SK-N-MC (cell line): ENCODE data around the gene MYEOV.

Source experiments
- DNase-seq: peaks from one replicate; pipeline ENCODE4 v3.0.0-alpha.2; 2011; ENCODE audit warnings: low read depth, low spot score
- H3K27ac ChIP-seq: fragments of 200-600 bp; sonication (generic); 2 replicates; pipeline ENCODE4 v1.5.1; 2016; ENCODE audit warnings: mixed run types
- H3K36me3 ChIP-seq: fragments of 200-600 bp; sonication (generic); 2 replicates; pipeline ENCODE4 v1.6.1; 2017; ENCODE audit warnings: antibody characterized with exemption, low read length, mixed read lengths; ENCODE audit not compliant: insufficient read depth
- H3K4me3 ChIP-seq: fragments of 200-600 bp; sonication (generic); 2 replicates; pipeline ENCODE4 v1.5.1; 2016
- H3K9ac ChIP-seq: fragments of 200-600 bp; sonication (generic); 2 replicates; pipeline ENCODE4 v1.8.0; 2017; ENCODE audit warnings: mixed run types, mixed read lengths; ENCODE audit not compliant: insufficient read length
- H3K9me3 ChIP-seq: fragments of 200-600 bp; sonication (generic); 2 replicates; pipeline ENCODE4 v1.6.1; 2017; ENCODE audit warnings: low read depth, mild to moderate bottlenecking, antibody characterized with exemption, low read length, moderate library complexity, mixed read lengths
- EZH2 ChIP-seq: fragments of 200-600 bp; sonication (generic); IDR thresholded peaks from one replicate; pipeline ENCODE4 v1.6.1; 2017; ENCODE audit warnings: antibody characterized with exemption
- FOXP2 ChIP-seq: optimal IDR thresholded peaks from 2 replicates; pipeline ENCODE3; 2011; ENCODE audit warnings: mild to moderate bottlenecking, moderate library complexity; ENCODE audit not compliant: insufficient read depth; ENCODE audit errors: extremely low read length, control extremely low read depth
- POLR2AphosphoS5 ChIP-seq: IDR thresholded peaks from 2 replicates; pipeline ENCODE4 v1.6.1; 2012; ENCODE audit warnings: mild to moderate bottlenecking, low read depth, low read length, borderline replicate concordance

Gene MYEOV

DNA sequence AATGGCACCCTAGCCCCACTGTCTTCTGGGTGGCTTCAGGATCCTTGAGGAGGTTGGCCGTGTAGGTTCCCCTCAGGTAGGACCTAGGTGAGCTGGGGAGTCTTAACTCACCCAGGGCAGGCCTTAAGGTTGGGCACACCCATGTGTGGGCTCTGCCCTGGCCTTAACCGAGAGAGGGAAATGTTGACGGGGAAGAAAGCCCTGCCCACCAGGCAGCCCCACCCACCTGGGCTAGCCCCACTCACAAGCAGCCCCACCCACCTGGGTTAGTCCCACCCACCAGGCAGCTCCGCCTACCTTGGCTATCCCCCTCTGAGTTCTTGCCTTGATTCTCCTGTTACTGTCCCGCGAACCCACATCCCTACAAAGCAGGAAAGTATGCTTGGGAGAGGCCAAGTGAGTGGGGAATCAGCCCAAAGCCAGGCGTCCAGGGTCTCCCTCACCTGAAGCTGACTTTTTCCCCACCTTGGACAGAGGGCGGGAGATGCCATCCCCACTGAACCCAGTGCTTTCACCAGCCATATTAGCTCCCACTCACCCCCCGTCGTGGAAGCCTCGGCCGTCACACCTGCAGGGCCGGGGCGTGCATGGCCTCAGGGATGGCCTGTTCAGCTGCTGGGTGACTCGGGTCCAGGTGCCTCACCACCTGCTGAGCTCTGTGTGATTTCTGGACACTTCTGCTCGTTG is at the start of gene MYEOV:
Gene MYEOV (plus strand): TSS at position 337 of the 687 bp plus-strand sequence. CDS start 1,200 bp downstream, outside the sequence.
- peak within 1 kb of the TSS; percentile 95 for H3K4me3 ChIP-seq
- TF ChIP-seq FOXP2 = no peak
- TF ChIP-seq POLR2AphosphoS5 = peak; percentile 56
- DNase-seq = no peak

DNA sequence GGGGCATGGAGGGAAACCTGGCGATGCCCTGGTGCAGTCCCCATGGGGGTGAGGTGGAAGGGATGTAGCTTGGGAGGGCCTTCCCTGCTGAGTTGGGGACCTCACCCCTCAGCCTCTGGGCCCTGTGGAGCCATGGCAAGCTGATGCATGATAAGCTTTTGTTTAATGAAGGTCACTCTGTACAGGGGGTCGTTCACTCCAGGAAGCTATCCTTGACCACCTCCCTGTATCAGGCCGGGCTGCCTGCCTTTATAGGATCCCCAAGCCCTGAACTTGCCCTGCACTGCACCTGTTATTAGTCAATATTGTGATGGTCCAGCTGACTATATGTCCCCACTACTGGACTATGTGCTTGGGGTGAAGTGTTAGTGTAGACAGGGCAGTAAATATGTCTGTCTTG is 49.7 kb upstream of the MYEOV start:
- no peak for TF ChIP-seq FOXP2
- TF ChIP-seq POLR2AphosphoS5 = no peak
- Histone ChIP-seq H3K27ac (no peak overlapping the region), H3K9ac (no peak overlapping the region), H3K36me3 (no peaks in the 10 kb centered on the region), H3K4me3 (no peak overlapping the region), H3K9me3 (no peaks in the 10 kb centered on the region)
- no peak for DNase-seq

More for the DNA sequence above, at the start of gene MYEOV:
- peaks cover 34% of the 10 kb centered on the region for H3K36me3 ChIP-seq
- H3K27ac ChIP-seq = peak within 1 kb of the TSS; percentile 87
- peak within 1 kb of the TSS; percentile 87 for H3K9ac ChIP-seq
- H3K9me3 ChIP-seq = no peaks in the 10 kb centered on the region

DNA sequence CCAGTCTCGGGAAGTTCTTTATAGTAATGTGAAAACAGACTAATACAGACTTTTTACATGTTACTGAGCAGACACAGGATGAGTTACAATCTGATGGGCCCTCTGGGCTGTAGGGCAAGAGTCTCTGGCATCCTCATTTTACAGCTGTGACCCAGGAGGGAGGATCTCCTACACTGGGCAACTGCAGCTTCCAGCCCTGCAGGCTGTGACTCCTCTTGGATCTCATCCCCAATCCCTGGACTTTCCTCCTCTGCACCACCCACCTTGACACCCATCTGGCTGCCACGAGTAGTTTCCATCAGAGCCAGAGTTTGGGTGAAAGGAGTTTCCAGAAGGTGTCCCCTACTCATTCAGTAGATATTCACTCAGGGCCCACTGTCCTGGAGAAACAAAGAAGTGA is 48.9 kb upstream of the MYEOV start:
- Histone ChIP-seq H3K9ac (no peak overlapping the region), H3K4me3 (no peak overlapping the region), H3K27ac (no peak overlapping the region), H3K9me3 (no peaks in the 10 kb centered on the region), H3K36me3 (no peaks in the 10 kb centered on the region)
- TF ChIP-seq EZH2 (no peak), POLR2AphosphoS5 (no peak), FOXP2 (no peak)
- no peak for DNase-seq

DNA sequence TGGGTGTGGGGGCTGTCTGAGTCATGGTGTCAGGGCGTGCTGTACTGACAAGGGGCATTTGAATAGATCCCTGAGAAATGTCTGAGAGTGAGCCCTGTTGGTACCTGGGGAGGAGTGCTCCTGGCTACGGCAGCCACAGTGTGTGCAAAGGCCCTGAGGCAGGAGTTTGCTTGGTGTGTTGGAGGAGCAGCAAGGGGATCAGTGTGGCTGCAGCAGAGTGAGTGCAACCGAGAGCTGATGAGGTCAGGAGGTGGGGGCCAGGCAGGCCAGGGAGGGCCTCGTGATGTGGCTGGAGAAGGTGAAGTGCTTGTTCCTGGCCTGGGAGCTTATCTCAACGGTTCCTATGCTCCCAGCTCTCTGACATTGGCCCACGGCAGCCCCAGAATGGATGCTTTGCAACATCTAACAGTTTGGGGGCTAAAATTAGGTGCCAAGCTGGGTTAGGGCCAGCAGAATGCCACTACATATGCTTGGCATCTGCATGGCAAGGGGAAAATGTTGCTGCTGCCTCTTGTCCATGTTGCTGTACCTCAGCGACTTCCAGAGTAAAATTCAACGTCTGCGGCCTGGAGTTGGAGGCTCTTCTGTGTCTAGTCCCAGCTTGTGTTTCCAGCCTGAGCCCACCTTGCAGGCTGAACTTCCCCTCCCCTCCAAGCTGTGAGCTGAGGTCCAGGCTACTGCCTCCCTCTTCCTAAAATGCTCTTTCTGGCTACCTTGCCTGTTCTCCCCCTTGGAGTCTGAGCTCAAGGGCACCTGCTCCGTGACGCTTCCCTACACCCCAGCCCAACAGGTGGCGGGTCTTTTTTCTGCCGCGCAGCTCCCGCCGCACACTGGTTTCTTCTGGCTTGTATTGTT is 48.2 kb upstream of the MYEOV start:
- TF ChIP-seq EZH2 (no peak), FOXP2 (no peak), POLR2AphosphoS5 (no peak)
- H3K4me3 ChIP-seq = no peak overlapping the region
- H3K9me3 ChIP-seq = no peaks in the 10 kb centered on the region

DNA sequence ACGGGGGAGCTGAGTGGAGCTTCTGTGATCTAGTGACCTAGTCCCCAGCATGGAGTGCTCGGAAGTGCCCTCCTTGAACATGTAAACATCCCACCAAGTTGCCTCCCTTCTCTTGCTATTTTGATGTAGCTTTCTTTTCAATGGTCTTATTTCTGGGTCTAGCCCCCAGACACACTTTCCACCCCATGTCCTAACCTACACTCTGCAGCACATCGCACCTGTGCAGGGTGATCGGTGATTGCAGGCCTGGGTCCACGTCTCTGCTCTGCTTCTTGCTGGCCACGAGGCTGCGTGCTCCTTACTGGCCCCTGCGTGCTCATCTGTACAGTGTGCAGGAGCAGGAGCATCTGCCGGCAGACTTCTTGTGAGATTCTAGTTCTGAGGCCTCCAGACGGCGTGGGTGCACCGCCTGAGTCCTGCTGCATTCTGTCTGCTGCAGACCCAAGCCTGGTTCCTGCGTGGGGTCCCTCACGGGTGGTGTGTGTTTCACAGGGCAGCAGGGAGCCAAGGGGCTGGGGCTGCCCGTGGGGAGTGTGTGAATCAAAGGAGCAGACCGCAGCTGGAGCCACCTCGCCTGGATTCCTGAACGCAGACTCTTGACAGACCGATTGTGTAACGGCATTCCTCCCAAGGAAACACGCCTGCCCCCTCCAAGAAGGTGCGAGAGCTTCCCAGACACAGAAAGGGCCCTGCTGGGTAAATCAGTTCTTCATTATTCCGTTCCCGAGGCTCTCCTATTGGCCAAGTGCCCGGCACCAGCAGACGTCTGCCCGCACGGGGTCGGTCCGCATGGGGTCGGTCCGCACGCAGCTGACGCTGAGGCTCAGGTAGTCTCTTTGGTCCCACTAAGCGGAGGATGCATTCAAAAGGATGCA is 44.4 kb upstream of the MYEOV start:
- Histone ChIP-seq H3K9me3 (no peaks in the 10 kb centered on the region), H3K36me3 (no peaks in the 10 kb centered on the region)

More for the DNA sequence above, 48.2 kb upstream of the MYEOV start:
- no peak overlapping the region for H3K9ac ChIP-seq
- H3K36me3 ChIP-seq = no peaks in the 10 kb centered on the region
- H3K27ac ChIP-seq = no peak overlapping the region
- DNase-seq = no peak

DNA sequence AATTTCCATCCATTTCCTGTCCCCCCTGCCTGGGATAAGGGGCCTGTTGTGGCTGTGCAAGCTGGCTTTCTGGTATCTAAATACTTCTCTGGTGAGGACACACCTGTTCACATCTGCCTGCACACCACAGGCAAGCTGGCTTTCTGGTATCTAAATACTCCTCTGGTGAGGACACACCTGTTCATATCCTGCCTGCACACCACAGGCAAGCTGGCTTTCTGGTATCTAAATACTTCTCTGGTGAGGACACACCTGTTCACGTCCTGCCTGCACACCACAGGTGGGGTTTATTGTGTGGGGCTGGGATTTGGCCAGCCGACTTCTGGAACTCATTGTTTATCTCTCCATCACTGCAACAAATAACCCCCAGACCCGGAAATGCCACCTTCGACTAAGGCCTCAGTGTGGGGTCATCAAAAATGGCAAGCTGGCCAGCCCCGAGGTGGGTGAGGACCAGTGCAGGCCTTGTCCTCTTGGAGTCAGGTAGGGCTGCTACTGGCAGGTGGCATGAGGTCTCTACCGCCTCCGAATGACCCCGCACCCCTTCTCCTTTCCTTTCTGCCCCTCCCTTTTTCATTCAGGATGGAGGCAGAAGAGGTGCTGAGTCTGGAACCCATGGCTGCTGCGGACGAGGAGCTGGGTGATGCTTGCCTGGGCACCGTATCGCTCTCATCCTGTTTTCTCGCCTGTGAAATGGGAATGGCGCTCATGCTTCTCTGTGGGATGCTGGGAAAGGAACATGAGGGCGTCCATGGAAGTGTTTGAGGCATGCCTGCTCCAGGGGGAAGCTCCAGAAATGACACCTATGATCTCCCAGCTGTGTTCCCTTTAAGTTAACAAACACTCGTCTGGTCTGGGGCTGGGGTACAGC is 43.5 kb upstream of the MYEOV start:
- H3K9me3 ChIP-seq = no peaks in the 10 kb centered on the region
- H3K4me3 ChIP-seq = no peak overlapping the region
- no peak overlapping the region for H3K27ac ChIP-seq
- no peak overlapping the region for H3K9ac ChIP-seq
- H3K36me3 ChIP-seq = no peaks in the 10 kb centered on the region
- DNase-seq = no peak
- TF ChIP-seq POLR2AphosphoS5 = no peak
- TF ChIP-seq EZH2 = no peak
- TF ChIP-seq FOXP2 = no peak

More for the DNA sequence above, 44.4 kb upstream of the MYEOV start:
- no peak overlapping the region for H3K9ac ChIP-seq
- DNase-seq = no peak
- no peak overlapping the region for H3K4me3 ChIP-seq
- no peak overlapping the region for H3K27ac ChIP-seq
- TF ChIP-seq EZH2 (no peak), FOXP2 (no peak), POLR2AphosphoS5 (no peak)

DNA sequence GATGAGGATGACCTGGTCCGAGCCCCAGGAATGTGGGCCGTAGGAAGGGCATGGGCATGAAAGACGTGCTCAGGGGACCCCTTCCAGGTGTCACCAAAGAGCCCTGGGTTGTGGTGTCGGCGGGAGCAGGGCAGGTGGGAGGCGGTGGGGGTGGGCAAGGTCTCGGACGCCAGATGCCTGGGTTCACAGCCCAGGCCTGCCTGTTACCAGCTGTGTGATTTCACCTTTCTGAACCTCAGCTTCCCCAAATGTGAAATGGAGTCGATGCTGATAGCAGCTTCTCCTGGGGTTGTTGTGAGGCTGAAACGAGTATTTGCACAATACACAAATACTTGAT is 42.9 kb upstream of the MYEOV start:
- no peak for DNase-seq
- H3K36me3 ChIP-seq = no peaks in the 10 kb centered on the region
- H3K9ac ChIP-seq = no peak overlapping the region
- TF ChIP-seq POLR2AphosphoS5 (no peak), EZH2 (no peak), FOXP2 (no peak)
- no peak overlapping the region for H3K27ac ChIP-seq
- H3K4me3 ChIP-seq = no peak overlapping the region
- no peaks in the 10 kb centered on the region for H3K9me3 ChIP-seq
